Stimulated activated CD4-positive, alpha-beta T cell treated with anti-CD3 and anti-CD28 coated beads, Interleukin-1b, Interleukin-23, amount 100 ng/mL, for 48 hours (primary cell): ENCODE data around the gene GPX6.
"Not testable (repeated sequence)": the region's sequence is repeated elsewhere in the genome, so short reads cannot be mapped to it uniquely, and the experiment has no call there.

ENCODE experiments used
- DNase-seq: peaks from one replicate; pipeline ENCODE4 v3.0.0-alpha.2; 2020

Gene GPX6

DNA sequence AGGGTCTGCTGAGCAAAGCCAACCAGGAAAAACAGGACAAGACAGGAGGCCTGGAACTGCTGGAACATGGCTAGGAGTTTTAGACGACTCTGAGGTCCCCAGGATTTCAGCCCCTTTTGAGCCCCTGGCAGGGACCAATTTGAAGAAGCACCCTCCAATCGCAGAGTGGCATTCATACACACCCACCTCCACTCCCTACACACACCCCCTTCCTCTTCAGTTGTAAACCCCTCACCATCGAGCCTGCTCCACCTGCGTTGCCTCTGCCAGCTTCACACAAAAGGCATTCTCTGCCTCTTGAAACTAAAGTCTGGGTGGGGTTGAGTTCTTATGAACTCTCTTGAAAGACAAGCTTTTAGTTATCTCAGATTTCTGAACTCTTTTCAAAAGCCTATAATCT lies at the start of gene GPX6:
Gene GPX6 (minus strand): TSS at position 118 of the 400 bp plus-strand sequence. CDS start 50 bp downstream, at position 68.
- DNase-seq, result no peak

DNA sequence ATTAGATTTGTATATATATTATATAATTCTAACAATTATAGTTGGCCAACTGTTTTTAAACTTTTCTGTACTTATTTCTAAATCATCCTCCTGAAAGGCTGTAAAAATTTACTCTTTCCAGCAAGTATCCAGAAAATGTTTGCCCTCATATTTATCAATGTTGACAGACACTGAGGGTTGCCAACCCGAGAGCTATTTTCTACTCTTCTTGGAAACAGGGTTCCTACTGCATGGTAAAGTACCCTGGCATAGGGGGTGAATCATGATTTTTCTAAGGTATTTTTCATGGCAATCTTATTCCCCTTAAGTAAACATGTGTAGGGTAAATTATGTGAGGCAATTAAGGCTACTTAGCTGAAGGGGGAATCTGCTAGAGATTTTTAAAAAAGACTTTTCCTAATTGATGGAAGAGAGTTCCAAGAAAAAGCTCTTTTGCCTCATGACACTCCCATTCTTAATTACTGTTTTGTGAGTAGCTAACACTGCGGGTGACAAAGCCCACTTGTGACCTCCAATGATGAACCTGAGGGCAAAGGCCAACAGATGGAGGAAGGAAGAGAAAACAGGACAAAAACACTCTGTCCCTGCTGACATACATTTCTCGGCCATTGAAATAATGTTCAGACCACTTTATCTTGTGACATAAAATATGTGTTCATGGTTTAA lies 48.0 kb upstream of the GPX6 start:
- no peak for DNase-seq

GRCh38 chr6:28558629-28559028 lies 43.0 kb upstream of the GPX6 start:
- DNase-seq, result no peak

GRCh38 chr6:28555136-28555535 lies 39.5 kb upstream of the GPX6 start:
- DNase-seq, result no peak

- DNase-seq, result no peak
Observed at GRCh38 chr6:28553986-28554881, 38.6 kb upstream of the GPX6 start.

DNA sequence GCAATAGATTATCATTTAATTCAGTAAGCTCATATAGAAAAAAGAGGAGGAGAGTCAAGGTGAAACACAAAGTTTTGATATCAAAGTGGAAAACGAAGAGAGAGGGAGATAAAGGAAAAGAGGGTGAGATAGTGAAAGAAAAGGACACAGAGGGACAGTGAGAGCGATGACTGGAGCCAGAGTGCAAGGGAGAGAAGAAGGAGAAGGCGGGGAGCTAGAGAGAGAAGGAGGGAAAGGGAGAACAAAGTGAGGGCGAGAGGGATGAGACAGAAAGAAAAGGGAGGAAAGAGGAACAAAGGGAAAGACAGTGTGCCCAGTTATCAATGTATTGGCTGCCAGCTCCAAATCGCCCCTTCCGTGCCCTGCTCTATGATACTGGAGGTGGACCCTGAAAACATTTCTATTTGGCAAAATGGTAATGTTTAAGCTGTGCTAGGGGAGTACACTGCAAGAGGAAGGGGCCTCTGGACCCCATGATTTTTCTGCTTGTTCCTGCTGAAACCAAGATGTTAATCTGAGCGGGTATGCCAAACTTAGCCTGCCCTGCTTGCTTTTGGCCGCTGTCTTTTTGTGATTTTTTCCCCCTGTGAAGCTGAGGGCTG lies 37.9 kb upstream of the GPX6 start:
- no peak for DNase-seq

DNA sequence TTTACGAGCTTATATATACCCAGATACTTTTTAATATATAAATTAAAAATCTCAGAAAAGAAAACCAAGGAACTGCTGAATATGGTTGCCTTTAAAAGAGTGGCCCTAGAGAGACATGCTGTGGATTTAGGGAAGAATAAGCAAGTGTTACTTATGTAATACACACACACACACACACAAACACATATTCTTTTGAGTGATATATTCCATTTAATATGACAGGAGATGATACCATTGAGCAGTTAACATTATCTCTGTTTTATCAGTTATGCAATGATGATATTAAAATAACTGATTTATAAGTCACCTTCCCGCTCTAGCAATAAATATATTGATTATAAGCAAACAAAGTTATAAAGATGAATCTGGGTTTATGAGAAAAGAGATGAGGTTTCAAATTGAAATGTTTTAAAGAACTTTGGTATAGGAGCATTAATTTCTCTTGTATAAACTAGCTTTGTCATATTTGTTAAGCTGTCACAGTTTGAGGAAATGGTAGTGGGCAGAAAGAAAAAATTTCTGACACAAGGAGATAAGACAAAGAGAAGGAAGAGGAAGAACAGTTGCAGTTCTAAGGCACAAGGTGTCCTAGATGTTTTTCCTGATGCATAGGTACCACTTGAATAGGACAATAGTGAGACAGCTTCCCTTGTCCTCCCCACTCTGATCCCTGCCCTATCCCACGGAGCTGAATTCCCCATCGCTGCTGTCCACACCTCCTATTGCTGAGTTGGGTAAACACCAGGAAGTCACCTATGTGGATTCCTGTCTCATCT lies 36.5 kb upstream of the GPX6 start:
- no peak for DNase-seq

DNA sequence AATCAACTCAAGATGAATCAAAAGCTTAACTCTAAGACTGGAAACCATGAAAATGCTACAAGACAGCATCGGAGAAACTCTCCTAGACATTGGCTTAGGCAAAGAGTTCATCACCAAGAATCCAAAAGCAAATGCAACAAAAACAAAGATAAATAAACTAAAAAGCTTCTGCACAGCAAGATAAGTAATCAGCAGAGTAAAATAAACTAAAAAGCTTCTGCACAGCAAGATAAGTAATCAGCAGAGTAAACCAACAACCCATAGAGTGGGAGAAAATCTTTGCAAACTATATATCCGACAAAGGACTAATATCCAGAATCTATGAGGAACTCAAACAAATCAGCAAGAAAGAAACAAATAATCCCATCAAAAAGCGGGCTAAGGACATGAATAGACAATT lies 31.4 kb upstream of the GPX6 start:
- DNase-seq, result not testable (repeated sequence)

DNA sequence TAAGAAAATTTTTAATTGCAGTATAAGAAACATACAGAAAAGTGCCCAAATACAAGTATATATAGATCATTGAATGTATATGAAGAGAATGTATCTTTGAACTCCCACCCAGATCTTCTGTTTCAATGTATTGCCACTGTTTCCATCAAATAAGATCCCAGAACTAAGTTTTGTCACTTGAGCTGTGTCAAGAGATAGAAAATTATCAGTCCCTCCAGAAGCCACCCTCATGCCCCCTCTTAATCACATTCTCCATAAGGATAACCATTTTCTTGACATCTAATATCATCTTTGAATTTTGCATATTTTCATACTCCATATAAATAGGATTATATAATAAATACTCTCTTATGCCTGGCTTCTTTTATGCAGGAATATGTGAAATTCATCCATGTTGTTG lies 30.4 kb upstream of the GPX6 start:
- DNase-seq, result no peak

GRCh38 chr6:28543651-28544610 lies 28.3 kb upstream of the GPX6 start:
- peak; percentile 10 for DNase-seq

DNA sequence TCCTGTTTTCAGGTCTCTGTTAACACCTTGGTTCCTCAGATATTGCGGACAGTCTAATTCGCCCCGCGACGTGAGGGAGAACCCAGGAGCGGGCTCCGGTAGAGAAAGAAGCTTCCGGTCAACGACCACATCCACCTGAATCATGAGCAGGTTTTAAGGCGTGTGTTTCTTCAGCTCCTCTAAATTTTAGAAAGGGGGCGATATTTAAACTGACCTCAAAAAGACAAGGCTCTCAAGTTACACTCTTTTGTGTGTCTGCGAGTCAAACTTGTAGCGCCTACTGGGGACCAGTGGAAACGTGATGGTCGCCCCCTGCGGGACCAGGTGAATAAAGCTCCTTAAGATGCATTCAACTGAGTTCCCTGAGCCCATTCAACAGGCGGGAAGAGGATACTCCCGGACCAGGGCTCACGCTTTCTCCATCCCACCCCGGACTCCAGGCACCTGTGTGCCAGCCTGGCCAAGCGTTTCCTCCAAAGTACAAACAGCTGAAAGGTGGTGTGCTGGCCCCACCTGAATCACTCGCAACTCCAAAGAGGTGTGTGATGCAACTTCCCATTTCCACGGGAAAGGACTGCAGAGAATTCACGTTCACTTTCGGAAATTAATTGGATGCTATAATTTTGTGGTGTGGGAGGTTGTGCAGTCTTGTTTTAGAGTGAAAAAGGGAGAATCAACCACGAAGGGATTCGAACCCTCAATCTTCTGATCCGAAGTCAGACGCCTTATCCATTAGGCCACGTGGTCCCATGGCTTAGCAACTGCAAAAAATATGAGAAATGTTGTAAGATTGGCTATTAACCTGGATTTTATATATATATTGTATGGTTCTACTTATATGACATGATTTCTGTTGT lies 27.1 kb upstream of the GPX6 start:
- DNase-seq, result peak; percentile 63

DNA sequence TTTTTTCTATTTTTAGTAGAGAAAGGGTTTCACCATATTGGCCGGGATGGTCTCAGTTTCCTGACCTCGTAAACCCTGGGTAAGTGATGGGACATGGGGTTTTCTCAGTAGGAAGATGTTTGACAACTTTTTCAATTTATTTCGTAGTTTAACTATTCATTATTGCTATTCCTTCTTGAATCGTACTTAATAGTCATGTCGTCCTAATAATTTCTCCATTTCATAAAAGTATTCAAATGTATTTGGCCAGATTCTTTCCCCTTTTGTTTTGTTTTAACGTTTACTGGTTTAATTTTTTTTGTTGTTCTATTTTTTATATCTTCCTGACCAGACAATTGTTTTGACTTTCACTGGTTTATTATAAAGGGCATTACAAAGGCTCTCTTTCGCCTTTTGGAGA lies 26.4 kb upstream of the GPX6 start:
- no peak for DNase-seq

- DNase-seq, result peak; percentile 60
Observed at GRCh38 chr6:28537509-28538140, 22.0 kb upstream of the GPX6 start.

DNA sequence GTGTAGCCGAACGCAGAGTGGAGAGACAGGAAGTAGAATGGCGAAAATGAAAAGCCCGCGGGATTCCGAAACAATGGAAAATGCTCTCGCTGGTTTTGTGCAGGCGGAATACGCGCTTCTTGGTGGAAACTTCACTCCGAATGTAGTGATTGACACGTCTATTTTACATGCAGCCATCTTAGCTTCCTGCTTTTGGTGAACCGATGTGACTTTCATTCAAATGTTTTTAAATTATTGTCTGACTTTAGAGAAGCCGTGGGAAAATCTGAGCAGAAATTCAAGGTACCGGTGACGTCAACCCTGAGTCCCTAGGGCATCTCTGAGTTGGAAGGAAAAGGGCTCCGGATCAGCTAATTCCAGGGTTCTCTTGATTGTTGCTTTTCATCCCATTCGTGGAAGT lies 21.5 kb upstream of the GPX6 start:
- DNase-seq, result no peak

- DNase-seq, result no peak
Observed at GRCh38 chr6:28534875-28535274, 19.3 kb upstream of the GPX6 start.

DNA sequence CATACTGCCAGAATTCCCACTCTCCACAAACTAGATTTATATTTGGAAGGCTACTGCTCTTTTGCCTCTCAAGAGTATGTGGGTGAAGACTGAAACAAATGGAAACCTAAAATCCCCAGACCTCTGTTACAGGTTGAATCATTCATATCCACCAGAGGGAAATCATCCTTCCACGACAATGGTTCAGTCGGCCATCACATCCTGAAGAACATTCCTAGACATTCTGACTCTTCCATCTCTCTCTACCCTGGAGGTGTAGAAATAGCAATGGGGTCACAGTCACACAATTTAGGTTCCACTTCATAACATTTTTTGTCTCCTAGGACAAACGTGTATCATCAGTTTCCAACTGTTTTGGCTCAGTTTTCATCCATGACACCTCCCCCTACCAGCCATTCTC lies 18.7 kb upstream of the GPX6 start:
- DNase-seq, result no peak

DNA sequence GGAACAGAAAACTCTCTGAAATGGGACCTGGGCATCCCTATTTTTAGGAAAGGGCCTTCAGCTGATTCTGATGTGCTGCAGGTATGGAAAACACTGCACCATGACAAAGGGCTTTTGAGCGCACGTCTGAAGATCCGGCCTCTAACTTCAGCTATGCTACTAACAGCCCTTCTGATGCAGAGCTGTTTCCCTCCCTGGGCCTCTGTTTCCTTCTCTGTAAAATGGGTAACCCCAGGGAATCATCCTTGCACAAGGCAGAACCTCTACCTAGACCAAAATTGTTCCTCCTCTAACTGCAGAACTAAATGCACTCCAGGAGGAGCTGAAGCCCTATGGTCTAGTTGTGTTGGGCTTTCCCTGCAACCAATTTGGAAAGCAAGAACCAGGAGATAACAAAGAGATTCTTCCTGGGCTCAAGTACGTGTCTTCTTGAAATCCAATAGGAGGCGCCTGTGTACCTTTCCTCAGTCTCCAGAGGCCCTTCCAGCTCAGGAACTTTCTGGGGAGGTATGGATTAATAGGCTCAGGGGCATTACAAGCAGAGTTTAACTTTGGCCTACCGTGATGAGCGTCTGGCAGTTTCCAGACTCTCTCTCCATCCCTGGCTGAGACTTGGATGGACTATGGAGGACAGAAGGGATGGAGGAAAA lies 16.0 kb upstream of the GPX6 start:
- DNase-seq, result no peak

DNA sequence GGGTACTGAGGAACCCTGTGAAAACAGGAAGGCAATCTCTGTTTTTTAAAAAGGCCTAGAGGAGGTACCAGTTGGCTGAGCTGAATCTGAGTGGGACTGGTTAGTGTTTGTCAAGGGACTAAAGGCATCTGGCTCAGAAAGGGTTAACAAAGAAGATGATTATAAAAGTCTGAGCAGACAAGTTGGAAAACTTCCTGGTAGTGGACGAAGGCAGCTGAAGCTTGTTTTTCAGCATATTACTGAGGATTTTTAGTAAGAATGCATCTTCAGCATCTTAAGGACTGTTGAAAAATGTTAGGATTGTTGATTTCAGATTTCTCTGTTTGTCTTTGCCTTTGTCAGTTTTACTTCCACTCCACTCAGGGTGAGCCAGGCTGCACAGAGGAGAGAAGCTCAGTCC lies 15.2 kb upstream of the GPX6 start:
- DNase-seq, result no peak

- DNase-seq, result peak; percentile 11
Observed at GRCh38 chr6:28525496-28526039, 10.0 kb upstream of the GPX6 start, which contains the start of gene GPX5. Gene GPX5, plus strand, starts transcription at chr6:28525881. Its CDS starts 133 bp downstream, at chr6:28526014.
